ENCODE data around the gene CCDC88C. TPM values are rescaled to one million over a fixed set of nuclear protein-coding genes. Genes with fewer than 3 reads are reported as not detected.

CCDC88C gene
- total and polyA plus RNA-seq, 11 donors: 2.4 to 15.6 (median 4.8) TPM

GRCh38 chr14:91253795-91254323 lies 163.8 kb downstream of the CCDC88C start:
- H3K9me3 ChIP-seq: no peaks in the 10 kb centered on the region
- DNase-seq: no peak
- intact Hi-C loops (cut with DNase I): no loop called here
- peak overlapping the region in 9 of 12 donors; percentile 18 to 64 (median 45) for H3K27ac ChIP-seq
- H3K27me3 ChIP-seq: peaks cover 0 to 6% (median 0%) of the 10 kb centered on the region in 9 donors
- WGBS, 4 donors: 19 to 27% (median 26%) methylated on average over 10 to 20 of the region's 20 CpGs
- TF ChIP-seq POLR2A (IDR thresholded peaks at IDR 0.05) (no peak), CTCF (IDR thresholded peaks at IDR 0.05) (no peak)
- H3K4me1 ChIP-seq: peaks cover 0 to 77% (median 16%) of the 10 kb centered on the region in 12 donors
- ATAC-seq: no peak
- no peaks in the 10 kb centered on the region for H3K36me3 ChIP-seq
- peak overlapping the region; percentile 11 to 77 (median 62) for H3K4me3 ChIP-seq

GRCh38 chr14:91252871-91253794 lies 164.5 kb downstream of the CCDC88C start:
- peak overlapping the region; percentile 24 to 77 (median 62) for H3K4me3 ChIP-seq
- H3K27ac ChIP-seq: peak overlapping the region in 9 of 12 donors; percentile 39 to 64 (median 49)
- no peaks in the 10 kb centered on the region for H3K9me3 ChIP-seq
- peak in 3 of 4 donors; percentile 23 to 48 (median 44) for ATAC-seq
- intact Hi-C loops (cut with DNase I): no loop called here
- WGBS, 4 donors: 3 to 6% (median 4%) methylated on average over 37 to 95 of the region's 95 CpGs
- H3K27me3 ChIP-seq: peaks cover 0 to 6% (median 0%) of the 10 kb centered on the region in 9 donors
- no peaks in the 10 kb centered on the region for H3K36me3 ChIP-seq
- peak; percentile 29 to 82 (median 46) for DNase-seq
- TF ChIP-seq POLR2A (IDR thresholded peaks at IDR 0.05) (no peak), CTCF (IDR thresholded peaks at IDR 0.05) (no peak)
- peaks cover 0 to 77% (median 16%) of the 10 kb centered on the region in 12 donors for H3K4me1 ChIP-seq

- no peaks in the 10 kb centered on the region for H3K36me3 ChIP-seq
- H3K9me3 ChIP-seq: peaks cover 0 to 5% (median 0%) of the 10 kb centered on the region in 12 donors
- TF ChIP-seq POLR2A (IDR thresholded peaks at IDR 0.05) (no peak), CTCF (IDR thresholded peaks at IDR 0.05) (no peak)
- H3K4me3 ChIP-seq: no peak overlapping the region
- intact Hi-C loops (cut with DNase I): no loop called here
- peaks cover 0 to 68% (median 11%) of the 10 kb centered on the region in 12 donors for H3K4me1 ChIP-seq
- H3K27me3 ChIP-seq: peaks cover 0 to 6% (median 0%) of the 10 kb centered on the region in 9 donors
- H3K27ac ChIP-seq: peak overlapping the region in 5 of 12 donors; percentile 11 to 50 (median 34)
- DNase-seq (no peak), ATAC-seq (peak in 2 of 4 donors; percentile 13 to 16)
- 45 to 64% (median 49%) methylated on average over 5 of the region's 5 CpGs for WGBS, 4 donors
These were observed 166.7 kb downstream of the CCDC88C start for GRCh38 chr14:91250912-91251311.
